22Rv1 (cell line): ENCODE measurements around the gene LIG1.

Source experiments
- CTCF ChIP-seq: fragments of 450-650 bp; IDR thresholded peaks from 2 replicates; pipeline ENCODE4 v1.5.1; 2017; ENCODE audit warnings: mild to moderate bottlenecking
- ZFX ChIP-seq: fragments of 450-650 bp; IDR thresholded peaks from 2 replicates; pipeline ENCODE4 v1.6.1; 2017; ENCODE audit warnings: antibody characterized with exemption, borderline replicate concordance

- TF ChIP-seq CTCF: no peak
- TF ChIP-seq ZFX: no peak
Observed at GRCh38 chr19:48169578-48169938, 586 bp downstream of the LIG1 start.
